Gastrocnemius medialis (tissue), 4 donors: ENCODE results near the gene ARID5A.

Source experiments
- POLR2A ChIP-seq, 2 donors: fragments of 450-650 bp; IDR thresholded peaks; one replicate each; pipeline ENCODE4 v1.6.1; 2017; ENCODE audit warnings: antibody characterized with exemption in 2 of 2, mild to moderate bottlenecking in 2 of 2, moderate library complexity in 2 of 2
- TF ChIP-seq, protein P1 (sequence below), 5 experiments: fragments of 450-650 bp in 3 of 5; fragments of 200-600 bp in 2 of 5; sonication (generic) in 2 of 5; IDR thresholded peaks in 4 of 5; conservative IDR thresholded peaks in 1 of 5; 1 replicate in 4 of 5; 2 replicates in 1 of 5; pipeline ENCODE4 v1.5.1; 2016 to 2019; ENCODE audit warnings: antibody characterized with exemption in 5 of 5, mild to moderate bottlenecking in 3 of 5, moderate library complexity in 3 of 5

DNA sequence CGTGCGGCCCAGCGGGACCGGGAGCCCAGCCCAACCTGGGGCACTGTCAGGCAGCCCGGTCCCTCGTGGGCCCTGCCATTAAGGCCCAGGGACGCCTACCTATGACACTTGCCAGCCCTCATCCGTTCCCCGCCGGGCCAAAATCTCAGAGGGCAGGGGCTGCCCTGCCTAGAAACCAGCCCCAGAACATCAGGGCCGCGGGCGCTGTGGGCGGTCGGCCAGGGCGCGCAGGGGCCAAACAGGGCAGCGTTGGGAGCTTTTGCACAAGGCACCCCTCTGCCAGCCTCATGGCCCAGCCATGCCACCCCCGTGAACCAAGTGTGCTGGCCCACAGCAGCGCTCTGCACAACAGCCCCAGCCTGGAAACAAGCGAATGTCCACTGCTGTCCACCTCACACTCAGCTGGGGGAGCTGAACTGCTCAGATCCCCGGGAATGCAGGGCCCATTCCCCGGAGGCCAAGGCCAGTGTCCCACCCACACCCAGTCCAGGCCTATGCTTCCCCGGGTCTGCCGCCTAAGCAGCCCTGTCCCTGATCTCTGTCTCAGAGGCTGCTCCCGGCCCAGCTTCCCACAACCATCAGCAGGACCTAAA, 27.9 kb upstream of the ARID5A start:
- TF ChIP-seq, protein P1, sequence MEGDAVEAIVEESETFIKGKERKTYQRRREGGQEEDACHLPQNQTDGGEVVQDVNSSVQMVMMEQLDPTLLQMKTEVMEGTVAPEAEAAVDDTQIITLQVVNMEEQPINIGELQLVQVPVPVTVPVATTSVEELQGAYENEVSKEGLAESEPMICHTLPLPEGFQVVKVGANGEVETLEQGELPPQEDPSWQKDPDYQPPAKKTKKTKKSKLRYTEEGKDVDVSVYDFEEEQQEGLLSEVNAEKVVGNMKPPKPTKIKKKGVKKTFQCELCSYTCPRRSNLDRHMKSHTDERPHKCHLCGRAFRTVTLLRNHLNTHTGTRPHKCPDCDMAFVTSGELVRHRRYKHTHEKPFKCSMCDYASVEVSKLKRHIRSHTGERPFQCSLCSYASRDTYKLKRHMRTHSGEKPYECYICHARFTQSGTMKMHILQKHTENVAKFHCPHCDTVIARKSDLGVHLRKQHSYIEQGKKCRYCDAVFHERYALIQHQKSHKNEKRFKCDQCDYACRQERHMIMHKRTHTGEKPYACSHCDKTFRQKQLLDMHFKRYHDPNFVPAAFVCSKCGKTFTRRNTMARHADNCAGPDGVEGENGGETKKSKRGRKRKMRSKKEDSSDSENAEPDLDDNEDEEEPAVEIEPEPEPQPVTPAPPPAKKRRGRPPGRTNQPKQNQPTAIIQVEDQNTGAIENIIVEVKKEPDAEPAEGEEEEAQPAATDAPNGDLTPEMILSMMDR (IDR thresholded peaks at IDR 0.05 in 4 of 5, conservative IDR thresholded peaks at IDR 0.05 in 1 of 5) = no peak
- TF ChIP-seq POLR2A (IDR thresholded peaks at IDR 0.05) = no peak
